ENCODE data around the gene IFFO2. TPM values are rescaled to one million over a fixed set of nuclear protein-coding genes. Genes with fewer than 3 reads are reported as not detected.

The IFFO2 gene
- total and polyA plus RNA-seq, 2 donors (not counting 3 experiments of a cell fraction or from before 2014, with no cell fraction given), result 31.1 to 31.3 TPM

DNA sequence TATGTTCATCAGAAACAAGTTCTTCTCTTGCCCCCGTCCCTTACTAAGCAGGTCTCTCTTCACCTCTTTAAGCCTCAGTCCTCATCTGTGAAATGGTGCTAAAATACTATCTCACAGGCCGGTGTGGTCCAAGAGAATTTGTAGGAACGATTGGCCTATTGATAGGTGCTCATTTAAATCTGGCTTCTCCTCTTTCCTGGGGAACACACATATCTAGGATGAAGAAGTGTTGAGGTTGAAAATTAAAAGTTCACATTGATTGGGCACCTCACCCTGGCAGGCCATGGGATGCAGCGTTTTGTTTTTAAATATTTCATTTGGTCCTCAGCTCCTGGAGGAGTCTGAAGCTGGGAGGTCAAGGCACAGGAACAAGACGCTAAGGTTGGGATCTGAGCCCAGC lies 88.1 kb downstream of the IFFO2 start:
- Histone ChIP-seq H3K4me2 (ENCODE audit: insufficient read depth, low read length) (no peak overlapping the region), H3K4me1 (ENCODE audit: control insufficient read depth, extremely low read depth, insufficient read depth, low read length) (no peaks in the 10 kb centered on the region), H3K9me3 (replicated peaks; ENCODE audit: control insufficient read depth, insufficient read depth, low read length) (no peaks in the 10 kb centered on the region), H3K9me1 (replicated peaks; ENCODE audit: control insufficient read depth, extremely low read depth, insufficient read depth, low read length) (no peaks in the 10 kb centered on the region), H3K36me3 (ENCODE audit: control insufficient read depth in 2 of 2, extremely low read depth in 1 of 2, insufficient read depth in 2 of 2, low read length in 2 of 2) (no peaks in the 10 kb centered on the region), H3K4me3 (replicated peaks in 1 of 3; ENCODE audit: insufficient read depth in 1 of 3, low read depth in 1 of 3, low read length in 3 of 3) (no peak overlapping the region), H3K27ac (ENCODE audit: insufficient read depth, low read depth, low read length) (no peak overlapping the region), H3K27me3 (ENCODE audit: control insufficient read depth in 2 of 2, insufficient read depth in 2 of 2, low read length in 2 of 2) (peaks cover 0 to 3% of the 10 kb centered on the region in 2 experiments), H3K9ac (replicated peaks; ENCODE audit: extremely low read depth, insufficient read depth, low read length) (no peak overlapping the region), H4K20me1 (replicated peaks; ENCODE audit: control insufficient read depth, extremely low read depth, insufficient read depth, low read length) (no peaks in the 10 kb centered on the region), H2AFZ (ENCODE audit: low read depth, low read length) (no peak overlapping the region), H3K79me2 (ENCODE audit: control insufficient read depth, insufficient read depth, low read length) (no peaks in the 10 kb centered on the region)
- BruUV-seq (replicated peaks), result no TSS peak
- ChIA-PET POLR2A (no interaction called here), CTCF (no interaction called here)
- FAIRE-seq (no peak), DNase-seq (ENCODE audit: low read depth, low spot score) (no peak)
- dilution Hi-C loops (cut with MboI; ENCODE audit: extremely low pct_ligation_motif_present, low sequenced_read_pairs), result no loop called here
- intact Hi-C loops (cut with micrococcal nuclease), result no loop called here
- no peak for TF ChIP-seq POLR2A (IDR thresholded peaks at IDR 0.05; ENCODE audit: low read depth, low read length)

DNA sequence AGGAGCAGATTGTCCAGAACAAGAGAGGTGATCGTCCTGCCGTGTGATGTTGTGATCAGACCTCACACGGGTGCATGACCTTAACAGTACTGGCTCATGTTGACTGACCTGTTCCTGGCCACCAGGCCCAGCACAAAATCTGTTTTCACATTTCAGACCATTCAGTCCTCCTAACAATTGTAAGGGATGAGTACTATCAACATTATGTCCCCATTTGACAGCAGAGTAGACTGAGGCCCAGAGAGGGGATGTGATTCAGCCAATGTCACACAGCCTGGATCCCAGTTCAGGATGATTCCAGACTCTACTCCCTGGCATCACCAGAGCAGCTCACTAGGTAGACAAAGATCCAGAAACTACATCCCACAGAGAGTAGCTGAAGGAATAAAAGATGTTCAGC lies 89.6 kb downstream of the IFFO2 start:
- H3K9me1 ChIP-seq (replicated peaks; ENCODE audit: control insufficient read depth, extremely low read depth, insufficient read depth, low read length), result no peaks in the 10 kb centered on the region
- H3K27me3 ChIP-seq (ENCODE audit: control insufficient read depth in 2 of 2, insufficient read depth in 2 of 2, low read length in 2 of 2), result peaks cover 0 to 3% of the 10 kb centered on the region in 2 experiments
- BruUV-seq (replicated peaks), result no TSS peak
- H2AFZ ChIP-seq (ENCODE audit: low read depth, low read length), result no peak overlapping the region
- H3K4me1 ChIP-seq (ENCODE audit: control insufficient read depth, extremely low read depth, insufficient read depth, low read length), result no peaks in the 10 kb centered on the region
- no peak overlapping the region for H3K27ac ChIP-seq (ENCODE audit: insufficient read depth, low read depth, low read length)
- no peak overlapping the region for H3K9ac ChIP-seq (replicated peaks; ENCODE audit: extremely low read depth, insufficient read depth, low read length)
- H3K4me3 ChIP-seq (replicated peaks in 1 of 3; ENCODE audit: insufficient read depth in 1 of 3, low read depth in 1 of 3, low read length in 3 of 3), result no peak overlapping the region
- H3K36me3 ChIP-seq (ENCODE audit: control insufficient read depth in 2 of 2, extremely low read depth in 1 of 2, insufficient read depth in 2 of 2, low read length in 2 of 2), result no peaks in the 10 kb centered on the region
- FAIRE-seq (no peak), DNase-seq (ENCODE audit: low read depth, low spot score) (no peak)
- intact Hi-C loops (cut with micrococcal nuclease) (no loop called here), dilution Hi-C loops (cut with MboI; ENCODE audit: extremely low pct_ligation_motif_present, low sequenced_read_pairs) (no loop called here)
- no peak for TF ChIP-seq JUN (IDR thresholded peaks at IDR 0.05; ENCODE audit: borderline replicate concordance, insufficient read depth, insufficient read length, low read depth)
- TF ChIP-seq MYC (IDR thresholded peaks at IDR 0.05; ENCODE audit: low read depth, low read length), result no peak
- TF ChIP-seq, protein P1, sequence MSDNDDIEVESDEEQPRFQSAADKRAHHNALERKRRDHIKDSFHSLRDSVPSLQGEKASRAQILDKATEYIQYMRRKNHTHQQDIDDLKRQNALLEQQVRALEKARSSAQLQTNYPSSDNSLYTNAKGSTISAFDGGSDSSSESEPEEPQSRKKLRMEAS (IDR thresholded peaks at IDR 0.05; ENCODE audit: insufficient read depth, insufficient read length), result no peak
- TF ChIP-seq EZH2 (IDR thresholded peaks at IDR 0.05; ENCODE audit: borderline replicate concordance, low read depth, low read length, severe bottlenecking), result no peak
- TF ChIP-seq POLR2AphosphoS5 (IDR thresholded peaks at IDR 0.05; ENCODE audit: insufficient read depth, low read depth, low read length), result no peak
- TF ChIP-seq, protein P2, sequence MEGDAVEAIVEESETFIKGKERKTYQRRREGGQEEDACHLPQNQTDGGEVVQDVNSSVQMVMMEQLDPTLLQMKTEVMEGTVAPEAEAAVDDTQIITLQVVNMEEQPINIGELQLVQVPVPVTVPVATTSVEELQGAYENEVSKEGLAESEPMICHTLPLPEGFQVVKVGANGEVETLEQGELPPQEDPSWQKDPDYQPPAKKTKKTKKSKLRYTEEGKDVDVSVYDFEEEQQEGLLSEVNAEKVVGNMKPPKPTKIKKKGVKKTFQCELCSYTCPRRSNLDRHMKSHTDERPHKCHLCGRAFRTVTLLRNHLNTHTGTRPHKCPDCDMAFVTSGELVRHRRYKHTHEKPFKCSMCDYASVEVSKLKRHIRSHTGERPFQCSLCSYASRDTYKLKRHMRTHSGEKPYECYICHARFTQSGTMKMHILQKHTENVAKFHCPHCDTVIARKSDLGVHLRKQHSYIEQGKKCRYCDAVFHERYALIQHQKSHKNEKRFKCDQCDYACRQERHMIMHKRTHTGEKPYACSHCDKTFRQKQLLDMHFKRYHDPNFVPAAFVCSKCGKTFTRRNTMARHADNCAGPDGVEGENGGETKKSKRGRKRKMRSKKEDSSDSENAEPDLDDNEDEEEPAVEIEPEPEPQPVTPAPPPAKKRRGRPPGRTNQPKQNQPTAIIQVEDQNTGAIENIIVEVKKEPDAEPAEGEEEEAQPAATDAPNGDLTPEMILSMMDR (IDR thresholded peaks at IDR 0.05; ENCODE audit: extremely low read depth in 1 of 2, insufficient read depth in 1 of 2, low read depth in 1 of 2, low read length in 2 of 2), result no peak
- TF ChIP-seq FOS (IDR thresholded peaks at IDR 0.05; ENCODE audit: borderline replicate concordance, insufficient read depth, low read length), result no peak
- no peak for TF ChIP-seq GATA2 (IDR thresholded peaks at IDR 0.05; ENCODE audit: insufficient read depth, insufficient read length, low read depth, low read length)
- TF ChIP-seq POLR2A (IDR thresholded peaks at IDR 0.05; ENCODE audit: low read depth, low read length), result no peak
- H3K4me2 ChIP-seq (ENCODE audit: insufficient read depth, low read length), result no peak overlapping the region
- ChIA-PET CTCF (interaction anchor here (1.5 kb wide), 1 partner anchor 9 kb away, joined by 5 read pairs; no protein-coding TSS in a partner anchor), POLR2A (no interaction called here)
- H3K9me3 ChIP-seq (replicated peaks; ENCODE audit: control insufficient read depth, insufficient read depth, low read length), result no peaks in the 10 kb centered on the region
- H3K79me2 ChIP-seq (ENCODE audit: control insufficient read depth, insufficient read depth, low read length), result no peaks in the 10 kb centered on the region
- no peaks in the 10 kb centered on the region for H4K20me1 ChIP-seq (replicated peaks; ENCODE audit: control insufficient read depth, extremely low read depth, insufficient read depth, low read length)
